Peyer's patch (tissue), 4 donors: ENCODE results near the gene TNPO3.

ENCODE experiments used
- POLR2A ChIP-seq, 2 donors: fragments of 450-650 bp; IDR thresholded peaks; one replicate each; pipeline ENCODE4 v1.5.1; 2017; ENCODE audit warnings: antibody characterized with exemption in 2 of 2, mild to moderate bottlenecking in 2 of 2, moderate library complexity in 2 of 2
- TF ChIP-seq, protein P1 (sequence below), 6 experiments: fragments of 450-650 bp in 4 of 6; fragments of 200-600 bp in 2 of 6; sonication (generic) in 1 of 6; IDR thresholded peaks; one replicate each; pipeline ENCODE4 v1.5.1; 2017 to 2019; ENCODE audit warnings: antibody characterized with exemption in 6 of 6, mild to moderate bottlenecking in 3 of 6, moderate library complexity in 1 of 6

DNA sequence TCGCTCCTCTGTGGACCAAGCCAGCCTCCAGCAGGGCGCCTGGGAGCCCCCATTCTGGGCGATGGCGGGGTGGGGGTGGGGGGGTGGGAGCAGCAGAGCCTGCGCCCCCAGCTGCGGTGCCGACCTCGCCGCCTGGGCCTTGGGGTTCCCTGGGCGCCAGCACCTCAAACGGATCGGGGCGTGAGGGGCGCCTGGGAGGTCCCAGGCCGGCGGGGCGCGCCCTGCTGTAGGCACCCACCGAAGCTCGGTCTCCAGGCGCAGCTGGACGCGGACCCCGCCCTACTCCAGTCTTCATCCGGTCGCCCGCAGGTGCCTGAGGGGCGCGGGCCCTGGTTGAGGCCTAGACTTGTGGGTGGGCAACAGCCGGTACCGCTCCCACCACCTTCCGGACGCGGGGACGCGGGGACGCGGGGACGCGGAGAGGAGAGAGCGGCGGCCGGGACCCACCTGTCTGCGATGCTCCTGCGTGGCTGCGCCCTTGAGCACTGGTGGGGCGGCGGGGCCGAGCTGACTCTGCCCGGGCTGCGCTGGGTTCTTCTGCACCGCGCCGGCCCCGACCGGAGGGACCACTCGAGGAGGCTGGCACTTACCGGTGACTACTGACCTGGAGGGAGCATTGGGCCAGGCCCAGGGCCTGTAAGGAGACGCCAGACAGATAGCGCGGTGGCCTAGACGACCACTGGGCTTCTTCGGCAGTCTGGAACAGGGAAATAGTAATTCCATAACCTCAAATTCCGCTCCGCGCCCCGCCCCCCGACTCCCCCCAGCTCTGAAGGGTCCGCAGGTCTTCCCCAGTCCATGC, 138.9 kb downstream of the TNPO3 start:
- no peak for TF ChIP-seq POLR2A (IDR thresholded peaks at IDR 0.05)
- TF ChIP-seq, protein P1, sequence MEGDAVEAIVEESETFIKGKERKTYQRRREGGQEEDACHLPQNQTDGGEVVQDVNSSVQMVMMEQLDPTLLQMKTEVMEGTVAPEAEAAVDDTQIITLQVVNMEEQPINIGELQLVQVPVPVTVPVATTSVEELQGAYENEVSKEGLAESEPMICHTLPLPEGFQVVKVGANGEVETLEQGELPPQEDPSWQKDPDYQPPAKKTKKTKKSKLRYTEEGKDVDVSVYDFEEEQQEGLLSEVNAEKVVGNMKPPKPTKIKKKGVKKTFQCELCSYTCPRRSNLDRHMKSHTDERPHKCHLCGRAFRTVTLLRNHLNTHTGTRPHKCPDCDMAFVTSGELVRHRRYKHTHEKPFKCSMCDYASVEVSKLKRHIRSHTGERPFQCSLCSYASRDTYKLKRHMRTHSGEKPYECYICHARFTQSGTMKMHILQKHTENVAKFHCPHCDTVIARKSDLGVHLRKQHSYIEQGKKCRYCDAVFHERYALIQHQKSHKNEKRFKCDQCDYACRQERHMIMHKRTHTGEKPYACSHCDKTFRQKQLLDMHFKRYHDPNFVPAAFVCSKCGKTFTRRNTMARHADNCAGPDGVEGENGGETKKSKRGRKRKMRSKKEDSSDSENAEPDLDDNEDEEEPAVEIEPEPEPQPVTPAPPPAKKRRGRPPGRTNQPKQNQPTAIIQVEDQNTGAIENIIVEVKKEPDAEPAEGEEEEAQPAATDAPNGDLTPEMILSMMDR (IDR thresholded peaks at IDR 0.05), result no peak
